Measurements from ENCODE around the gene GMEB2. TPM values are rescaled to one million over a fixed set of nuclear protein-coding genes. Genes with fewer than 3 reads are reported as not detected.

GMEB2 gene
- total and polyA plus RNA-seq, 11 donors, result 4.3 to 10.0 (median 6.1) TPM

- no peak for ATAC-seq
- intact Hi-C loops (cut with DNase I), result no loop called here
Observed at GRCh38 chr20:63591147-63591533, 35.8 kb downstream of the GMEB2 start.

GRCh38 chr20:63590218-63591146 is 36.4 kb downstream of the GMEB2 start:
- Histone ChIP-seq H3K4me1 (peaks cover 0 to 4% (median 0%) of the 10 kb centered on the region in 12 donors), H3K27me3 (no peaks in the 10 kb centered on the region), H3K27ac (no peak overlapping the region), H3K4me3 (no peak overlapping the region), H3K9me3 (no peaks in the 10 kb centered on the region), H3K36me3 (peaks cover 0 to 77% (median 56%) of the 10 kb centered on the region in 9 donors)
- WGBS, 4 donors, result 91 to 96% (median 93%) methylated on average over 31 to 52 of the region's 52 CpGs
- intact Hi-C loops (cut with DNase I), result no loop called here
- ATAC-seq, result no peak
- peak in 2 of 5 donors; percentile 25 to 62 for DNase-seq
- no peak for TF ChIP-seq POLR2A (IDR thresholded peaks at IDR 0.05)

More at GRCh38 chr20:63591147-63591533, 35.8 kb downstream of the GMEB2 start:
- Histone ChIP-seq H3K4me1 (peaks cover 0 to 4% (median 0%) of the 10 kb centered on the region in 12 donors), H3K36me3 (peaks cover 0 to 83% (median 62%) of the 10 kb centered on the region in 9 donors), H3K27ac (no peak overlapping the region), H3K27me3 (no peaks in the 10 kb centered on the region), H3K4me3 (no peak overlapping the region), H3K9me3 (no peaks in the 10 kb centered on the region)
- DNase-seq, result peak in 1 of 5 donors; percentile 1
- WGBS, 4 donors, result 92 to 95% (median 94%) methylated on average over 4 of the region's 4 CpGs
- TF ChIP-seq, protein P1, sequence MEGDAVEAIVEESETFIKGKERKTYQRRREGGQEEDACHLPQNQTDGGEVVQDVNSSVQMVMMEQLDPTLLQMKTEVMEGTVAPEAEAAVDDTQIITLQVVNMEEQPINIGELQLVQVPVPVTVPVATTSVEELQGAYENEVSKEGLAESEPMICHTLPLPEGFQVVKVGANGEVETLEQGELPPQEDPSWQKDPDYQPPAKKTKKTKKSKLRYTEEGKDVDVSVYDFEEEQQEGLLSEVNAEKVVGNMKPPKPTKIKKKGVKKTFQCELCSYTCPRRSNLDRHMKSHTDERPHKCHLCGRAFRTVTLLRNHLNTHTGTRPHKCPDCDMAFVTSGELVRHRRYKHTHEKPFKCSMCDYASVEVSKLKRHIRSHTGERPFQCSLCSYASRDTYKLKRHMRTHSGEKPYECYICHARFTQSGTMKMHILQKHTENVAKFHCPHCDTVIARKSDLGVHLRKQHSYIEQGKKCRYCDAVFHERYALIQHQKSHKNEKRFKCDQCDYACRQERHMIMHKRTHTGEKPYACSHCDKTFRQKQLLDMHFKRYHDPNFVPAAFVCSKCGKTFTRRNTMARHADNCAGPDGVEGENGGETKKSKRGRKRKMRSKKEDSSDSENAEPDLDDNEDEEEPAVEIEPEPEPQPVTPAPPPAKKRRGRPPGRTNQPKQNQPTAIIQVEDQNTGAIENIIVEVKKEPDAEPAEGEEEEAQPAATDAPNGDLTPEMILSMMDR (IDR thresholded peaks at IDR 0.05), result no peak
- TF ChIP-seq POLR2A (IDR thresholded peaks at IDR 0.05), result no peak

- no peak for ATAC-seq
- TF ChIP-seq, protein P1 (IDR thresholded peaks at IDR 0.05), result no peak
- no peak for TF ChIP-seq POLR2A (IDR thresholded peaks at IDR 0.05)
Observed at GRCh38 chr20:63589261-63590217, 37.4 kb downstream of the GMEB2 start.

GRCh38 chr20:63588641-63589041 is 38.3 kb downstream of the GMEB2 start:
- no peaks in the 10 kb centered on the region for H3K27me3 ChIP-seq
- intact Hi-C loops (cut with DNase I), result loop anchor here in 1 of 10 donors (5.0 kb wide), 1 partner anchor 34 kb away; no protein-coding TSS in a partner anchor
- H3K9me3 ChIP-seq, result no peaks in the 10 kb centered on the region
- H3K27ac ChIP-seq, result peak overlapping the region in 1 of 12 donors; percentile 27
- H3K36me3 ChIP-seq, result peaks cover 0 to 58% (median 47%) of the 10 kb centered on the region in 9 donors
- 85 to 88% (median 85%) methylated on average over 6 to 11 of the region's 11 CpGs for WGBS, 4 donors
- no peaks in the 10 kb centered on the region for H3K4me1 ChIP-seq
- DNase-seq, result peak in 2 of 5 donors; percentile 18 to 56
- no peak for ATAC-seq
- no peak for TF ChIP-seq POLR2A (IDR thresholded peaks at IDR 0.05)
- TF ChIP-seq, protein P1 (IDR thresholded peaks at IDR 0.05), result no peak
- no peak overlapping the region for H3K4me3 ChIP-seq

More at GRCh38 chr20:63589261-63590217, 37.4 kb downstream of the GMEB2 start:
- intact Hi-C loops (cut with DNase I), result loop anchor here in 1 of 10 donors (5.0 kb wide), 1 partner anchor 33 kb away; no protein-coding TSS in a partner anchor
- peaks cover 0 to 67% (median 50%) of the 10 kb centered on the region in 9 donors for H3K36me3 ChIP-seq
- WGBS, 4 donors, result 92 to 93% (median 92%) methylated on average over 33 to 38 of the region's 38 CpGs
- no peak overlapping the region for H3K27ac ChIP-seq
- no peaks in the 10 kb centered on the region for H3K9me3 ChIP-seq
- H3K27me3 ChIP-seq, result no peaks in the 10 kb centered on the region
- peaks cover 0 to 4% (median 0%) of the 10 kb centered on the region in 12 donors for H3K4me1 ChIP-seq
- DNase-seq, result peak in 2 of 5 donors; percentile 7 to 55
- no peak overlapping the region for H3K4me3 ChIP-seq
